ENCODE measurements around the gene CLPX.
"Not testable (repeated sequence)": the region's sequence is repeated elsewhere in the genome, so short reads cannot be mapped to it uniquely, and the experiment has no call there.

DNA sequence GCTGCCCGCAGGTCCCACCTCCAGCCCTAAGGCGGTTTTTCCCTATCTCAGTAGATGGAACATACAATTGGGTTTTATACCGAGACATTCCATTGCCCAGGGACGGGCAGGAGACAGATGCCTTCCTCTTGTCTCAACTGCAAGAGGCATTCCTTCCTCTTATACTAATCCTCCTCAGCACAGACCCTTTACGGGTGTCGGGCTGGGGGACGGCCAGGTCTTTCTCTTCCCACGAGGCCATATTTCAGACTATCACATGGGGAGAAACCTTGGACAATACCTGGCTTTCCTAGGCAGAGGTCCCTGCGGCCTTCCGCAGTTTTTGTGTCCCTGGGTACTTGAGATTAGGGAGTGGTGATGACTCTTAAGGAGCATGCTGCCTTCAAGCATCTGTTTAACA lies 41.8 kb upstream of the CLPX start:
- TF ChIP-seq, protein P1, sequence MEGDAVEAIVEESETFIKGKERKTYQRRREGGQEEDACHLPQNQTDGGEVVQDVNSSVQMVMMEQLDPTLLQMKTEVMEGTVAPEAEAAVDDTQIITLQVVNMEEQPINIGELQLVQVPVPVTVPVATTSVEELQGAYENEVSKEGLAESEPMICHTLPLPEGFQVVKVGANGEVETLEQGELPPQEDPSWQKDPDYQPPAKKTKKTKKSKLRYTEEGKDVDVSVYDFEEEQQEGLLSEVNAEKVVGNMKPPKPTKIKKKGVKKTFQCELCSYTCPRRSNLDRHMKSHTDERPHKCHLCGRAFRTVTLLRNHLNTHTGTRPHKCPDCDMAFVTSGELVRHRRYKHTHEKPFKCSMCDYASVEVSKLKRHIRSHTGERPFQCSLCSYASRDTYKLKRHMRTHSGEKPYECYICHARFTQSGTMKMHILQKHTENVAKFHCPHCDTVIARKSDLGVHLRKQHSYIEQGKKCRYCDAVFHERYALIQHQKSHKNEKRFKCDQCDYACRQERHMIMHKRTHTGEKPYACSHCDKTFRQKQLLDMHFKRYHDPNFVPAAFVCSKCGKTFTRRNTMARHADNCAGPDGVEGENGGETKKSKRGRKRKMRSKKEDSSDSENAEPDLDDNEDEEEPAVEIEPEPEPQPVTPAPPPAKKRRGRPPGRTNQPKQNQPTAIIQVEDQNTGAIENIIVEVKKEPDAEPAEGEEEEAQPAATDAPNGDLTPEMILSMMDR (IDR thresholded peaks at IDR 0.05) = not testable (repeated sequence)
- TF ChIP-seq POLR2A (IDR thresholded peaks at IDR 0.05) = not testable (repeated sequence)
